ENCODE results near the gene CNPY1. TPM values are rescaled to one million over a fixed set of nuclear protein-coding genes. Genes with fewer than 3 reads are reported as not detected.
A peak's percentile ranks its signal among the peaks of the same experiment; 100 is the strongest.

The CNPY1 gene
- total RNA-seq, 1 experiment from 2014 or later: not detected

DNA sequence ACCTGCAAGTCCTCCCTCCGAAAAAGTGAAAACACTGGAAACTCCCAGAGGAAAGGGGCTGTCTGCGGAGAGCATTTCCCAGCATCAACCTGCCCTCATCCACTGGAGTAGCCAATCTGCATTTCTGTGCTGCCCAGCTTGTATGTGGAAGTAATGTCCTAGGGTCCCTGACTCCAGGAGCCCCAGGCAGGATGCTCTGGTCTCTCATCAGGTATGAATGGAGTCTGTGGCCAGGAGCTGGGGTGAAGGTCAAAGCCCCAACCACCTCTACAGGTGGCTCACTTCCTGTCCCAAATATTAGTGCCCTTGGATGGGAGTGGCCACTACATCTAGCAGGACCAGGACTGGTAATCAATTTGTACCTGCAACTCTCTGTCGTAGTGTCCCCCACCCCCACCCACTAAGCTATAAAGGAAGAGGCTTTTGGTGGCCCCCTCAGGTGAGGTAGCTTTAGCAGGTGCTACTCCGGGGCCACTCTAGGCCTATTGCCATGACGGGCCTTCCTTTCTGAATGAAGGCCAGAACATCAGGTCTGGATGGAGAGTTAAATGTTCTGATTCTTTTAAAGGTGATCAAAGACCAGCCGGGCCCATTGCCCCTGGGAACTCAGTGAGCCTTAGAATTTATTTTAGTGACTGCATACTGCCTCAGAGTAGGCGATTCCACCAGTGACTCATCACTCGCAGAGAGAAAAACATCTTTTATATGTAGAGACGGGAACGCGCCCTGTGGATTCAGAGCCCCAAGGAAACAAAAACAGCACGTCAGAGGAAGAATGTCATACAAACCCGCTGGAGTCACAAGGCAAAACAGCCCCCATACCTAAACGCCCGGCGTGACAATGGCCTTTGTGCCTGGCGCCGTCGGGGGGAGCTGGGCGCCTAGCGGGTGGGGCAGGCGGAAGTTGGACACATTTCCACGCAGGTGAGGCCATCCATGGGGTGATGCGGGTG, 75.4 kb downstream of the CNPY1 start:
- Histone ChIP-seq H4K8ac (replicated peaks; ENCODE audit: insufficient read length, low read depth, low read length) (no peak overlapping the region), H2AK5ac (ENCODE audit: insufficient read length, low read length) (no peak overlapping the region), H3K14ac (ENCODE audit: insufficient read depth, low read length) (no peak overlapping the region), H4K91ac (ENCODE audit: insufficient read length, low read depth, low read length) (no peak overlapping the region), H3K4me2 (ENCODE audit: insufficient read depth, insufficient read length, low read length) (no peak overlapping the region), H3K18ac (ENCODE audit: insufficient read length, low read depth, low read length) (no peak overlapping the region), H3K23ac (ENCODE audit: insufficient read length, low read depth, low read length) (no peak overlapping the region), H3K79me2 (ENCODE audit: insufficient read depth, low read length) (no peaks in the 10 kb centered on the region), H2BK5ac (ENCODE audit: insufficient read length, low read length) (no peak overlapping the region), H2BK15ac (ENCODE audit: low read depth, low read length) (no peak overlapping the region), H3K56ac (ENCODE audit: insufficient read length, low read depth, low read length) (no peak overlapping the region), H2BK12ac (ENCODE audit: insufficient read length, low read depth, low read length) (no peak overlapping the region), H2BK20ac (ENCODE audit: low read depth, low read length, poor library complexity, severe bottlenecking) (no peak overlapping the region), H4K20me1 (ENCODE audit: control insufficient read depth, insufficient read depth, insufficient read length) (no peaks in the 10 kb centered on the region), H3K9me3 (ENCODE audit: control insufficient read depth, low read depth, low read length) (no peaks in the 10 kb centered on the region), H3K9ac (ENCODE audit: extremely low read depth, insufficient read length, low read length) (no peak overlapping the region), H4K5ac (ENCODE audit: insufficient read length, low read depth, low read length) (no peak overlapping the region), H3K79me1 (ENCODE audit: insufficient read depth, low read depth, low read length, poor library complexity, severe bottlenecking) (no peaks in the 10 kb centered on the region), H2BK120ac (ENCODE audit: low read depth, low read length, poor library complexity, severe bottlenecking) (no peak overlapping the region), H3K27me3 (ENCODE audit: insufficient read depth, low read length) (peaks cover 97% of the 10 kb centered on the region), H3K23me2 (ENCODE audit: insufficient read length, low read depth, low read length, poor library complexity, severe bottlenecking) (peaks cover 8% of the 10 kb centered on the region), H3K27ac (ENCODE audit: insufficient read length, low read depth, low read length) (no peak overlapping the region), H2AFZ (ENCODE audit: low read length) (no peak overlapping the region), H3K4ac (ENCODE audit: low read depth, low read length) (no peak overlapping the region), H3T11ph (ENCODE audit: low read length) (no peak overlapping the region), H3K4me1 (ENCODE audit: insufficient read depth, low read length) (no peaks in the 10 kb centered on the region)
- no peaks in the 10 kb centered on the region for H3K36me3 Mint-ChIP-seq (ENCODE audit: insufficient read depth in 1 of 3, low read depth in 3 of 3)
- no CpG with 5 or more reads among the region's 24 CpGs for WGBS (ENCODE audit: extremely low coverage, insufficient read length, low lambda C conversion rate)
- peaks cover 100% of the 10 kb centered on the region for H3K27me3 Mint-ChIP-seq (ENCODE audit: low read depth)
- TF ChIP-seq, protein P1, sequence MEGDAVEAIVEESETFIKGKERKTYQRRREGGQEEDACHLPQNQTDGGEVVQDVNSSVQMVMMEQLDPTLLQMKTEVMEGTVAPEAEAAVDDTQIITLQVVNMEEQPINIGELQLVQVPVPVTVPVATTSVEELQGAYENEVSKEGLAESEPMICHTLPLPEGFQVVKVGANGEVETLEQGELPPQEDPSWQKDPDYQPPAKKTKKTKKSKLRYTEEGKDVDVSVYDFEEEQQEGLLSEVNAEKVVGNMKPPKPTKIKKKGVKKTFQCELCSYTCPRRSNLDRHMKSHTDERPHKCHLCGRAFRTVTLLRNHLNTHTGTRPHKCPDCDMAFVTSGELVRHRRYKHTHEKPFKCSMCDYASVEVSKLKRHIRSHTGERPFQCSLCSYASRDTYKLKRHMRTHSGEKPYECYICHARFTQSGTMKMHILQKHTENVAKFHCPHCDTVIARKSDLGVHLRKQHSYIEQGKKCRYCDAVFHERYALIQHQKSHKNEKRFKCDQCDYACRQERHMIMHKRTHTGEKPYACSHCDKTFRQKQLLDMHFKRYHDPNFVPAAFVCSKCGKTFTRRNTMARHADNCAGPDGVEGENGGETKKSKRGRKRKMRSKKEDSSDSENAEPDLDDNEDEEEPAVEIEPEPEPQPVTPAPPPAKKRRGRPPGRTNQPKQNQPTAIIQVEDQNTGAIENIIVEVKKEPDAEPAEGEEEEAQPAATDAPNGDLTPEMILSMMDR (conservative IDR thresholded peaks at IDR 0.05): no peak
- no peak overlapping the region; a peak in 1 of 7 replicates for H3K27ac Mint-ChIP-seq
- peak; percentile 25 for DNase-seq
- peaks cover 27 to 36% of the 10 kb centered on the region in 2 experiments for H3K4me1 Mint-ChIP-seq
- no peaks in the 10 kb centered on the region; a peak in 1 of 5 replicates for H3K9me3 Mint-ChIP-seq
- no peak overlapping the region; a peak in 2 of 5 replicates for H3K4me3 Mint-ChIP-seq

All from H9 (cell line).